Globus pallidus (tissue), 1 donor: Measurements from ENCODE around the gene EVX1.

Experiments used
- DNase-seq: peaks from one replicate; pipeline ENCODE4 v3.0.0-alpha.2; 2015; ENCODE audit warnings: low spot score

EVX1 gene

DNA sequence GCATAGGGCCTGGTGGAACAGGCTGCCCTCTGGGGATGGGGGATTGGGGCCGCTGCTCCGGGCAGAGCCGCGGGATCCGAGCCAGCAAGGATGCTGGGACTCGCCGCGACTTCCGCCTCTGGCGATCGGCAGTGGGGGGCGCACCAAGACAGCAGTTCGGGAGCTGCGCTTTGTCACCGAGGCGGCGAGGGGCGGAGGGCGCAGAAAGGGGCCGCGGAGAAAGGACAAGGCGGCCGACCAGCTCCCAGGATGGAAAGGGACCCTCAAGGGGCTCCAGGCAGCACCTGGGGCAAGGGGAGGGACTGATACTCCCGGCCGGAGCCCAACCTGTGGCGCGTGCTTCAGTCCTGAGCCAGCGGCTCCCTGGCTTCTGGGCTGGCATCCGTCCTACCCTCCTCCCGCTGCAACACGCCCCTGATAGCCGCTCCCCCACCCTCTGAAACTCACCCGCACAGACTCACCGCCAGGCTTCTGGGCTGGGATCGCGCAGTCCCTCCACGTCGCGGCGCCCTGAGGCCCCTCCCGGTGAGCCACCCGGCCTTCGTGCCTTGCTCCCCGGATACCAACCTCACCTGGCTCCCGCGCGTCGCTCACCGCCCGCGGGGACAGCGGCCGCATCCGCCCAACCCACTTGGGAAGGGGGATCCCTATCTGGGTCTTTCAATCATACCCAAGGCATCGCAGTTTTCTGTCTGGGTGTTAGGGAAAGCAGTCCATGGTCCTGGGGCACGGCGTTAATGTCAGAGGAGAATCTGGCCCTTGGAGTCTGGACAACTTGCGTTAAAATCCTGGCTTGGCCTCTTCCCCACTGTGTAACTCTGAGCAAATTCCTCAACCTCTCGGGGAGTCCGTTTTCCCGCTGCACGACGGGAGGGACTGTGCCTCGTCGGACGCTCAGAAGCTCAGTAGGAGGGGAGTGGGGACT, 7.0 kb upstream of the EVX1 start:
- no peak for DNase-seq

DNA sequence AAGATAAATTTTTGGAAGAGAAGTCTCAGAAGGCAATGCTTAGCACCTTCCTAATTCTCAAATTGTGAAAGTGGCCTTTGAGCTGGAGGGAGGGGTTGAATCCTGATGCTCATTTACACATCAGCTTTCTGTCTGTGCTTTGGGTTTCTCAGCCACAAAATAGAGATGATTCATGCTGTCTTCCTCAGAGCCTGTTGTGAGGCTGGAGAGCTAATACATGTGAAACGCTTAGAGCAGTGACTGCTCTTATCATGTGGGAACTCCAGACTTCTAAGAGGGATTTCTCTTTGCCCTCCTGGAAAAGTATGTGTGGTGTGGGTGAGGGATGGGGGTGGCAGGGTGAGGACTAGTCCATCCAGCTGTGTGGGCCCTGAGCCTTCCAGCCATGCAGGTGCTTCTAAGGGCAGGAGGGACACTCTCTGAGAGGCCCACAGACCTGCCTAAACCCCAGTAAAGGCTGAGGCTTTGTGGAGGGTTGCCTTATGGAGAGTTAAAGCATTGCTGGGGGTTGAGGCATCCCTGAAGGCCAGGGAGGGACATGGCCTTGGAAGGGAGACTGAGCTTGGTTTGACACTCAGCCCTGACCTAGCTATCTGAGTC, 4.8 kb upstream of the EVX1 start:
- no peak for DNase-seq

DNA sequence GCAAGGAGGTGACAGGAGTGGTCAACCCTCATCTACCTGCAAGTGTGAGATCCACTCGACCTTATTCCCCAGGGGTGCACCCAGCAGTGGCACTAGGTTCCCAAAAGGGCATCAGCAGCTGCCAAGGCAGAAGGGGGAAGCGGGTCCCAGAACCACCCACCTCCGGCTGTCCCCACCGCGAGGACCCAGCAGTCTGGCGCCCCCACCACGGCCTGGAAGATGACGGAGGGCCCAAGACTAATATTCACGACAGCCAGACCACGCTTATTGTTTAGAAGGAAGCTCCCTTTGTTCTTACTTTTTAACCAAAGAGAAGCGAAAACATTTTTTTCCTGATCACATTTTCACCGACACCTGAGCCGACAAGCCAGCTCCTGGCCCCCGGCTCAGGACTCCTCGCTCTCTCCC, 3.6 kb upstream of the EVX1 start:
- DNase-seq = no peak

DNA sequence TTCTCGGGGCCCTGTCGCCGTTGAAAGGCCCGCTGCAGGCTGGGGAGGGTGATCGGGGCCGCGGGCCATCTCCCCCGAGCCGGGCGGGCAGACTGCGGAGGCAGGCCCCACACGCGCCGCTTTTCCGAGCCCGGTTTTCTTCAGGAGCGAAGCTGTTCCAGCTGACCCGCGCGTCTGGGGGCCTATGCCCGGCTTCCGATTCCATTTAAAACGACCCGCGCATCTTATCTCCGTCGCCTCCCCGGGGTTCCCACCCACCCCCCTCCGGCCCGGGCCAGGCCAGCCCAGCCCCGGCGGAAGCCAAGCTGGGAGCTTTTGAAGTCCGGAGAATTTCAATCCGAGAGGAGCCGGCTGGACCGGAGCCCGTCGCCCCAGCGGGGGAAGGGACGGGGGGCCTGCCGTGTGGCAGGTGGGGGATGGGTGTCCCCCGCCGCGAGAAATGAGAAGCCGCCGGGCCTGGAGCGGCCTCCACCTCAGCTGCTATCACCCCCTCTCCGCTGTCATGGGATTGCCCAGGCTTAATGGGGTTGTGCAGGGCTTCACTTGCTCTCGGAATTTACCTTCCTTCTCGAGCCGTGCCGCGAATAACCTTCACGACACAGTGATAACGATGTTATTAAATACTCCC, 3.1 kb upstream of the EVX1 start:
- no peak for DNase-seq

DNA sequence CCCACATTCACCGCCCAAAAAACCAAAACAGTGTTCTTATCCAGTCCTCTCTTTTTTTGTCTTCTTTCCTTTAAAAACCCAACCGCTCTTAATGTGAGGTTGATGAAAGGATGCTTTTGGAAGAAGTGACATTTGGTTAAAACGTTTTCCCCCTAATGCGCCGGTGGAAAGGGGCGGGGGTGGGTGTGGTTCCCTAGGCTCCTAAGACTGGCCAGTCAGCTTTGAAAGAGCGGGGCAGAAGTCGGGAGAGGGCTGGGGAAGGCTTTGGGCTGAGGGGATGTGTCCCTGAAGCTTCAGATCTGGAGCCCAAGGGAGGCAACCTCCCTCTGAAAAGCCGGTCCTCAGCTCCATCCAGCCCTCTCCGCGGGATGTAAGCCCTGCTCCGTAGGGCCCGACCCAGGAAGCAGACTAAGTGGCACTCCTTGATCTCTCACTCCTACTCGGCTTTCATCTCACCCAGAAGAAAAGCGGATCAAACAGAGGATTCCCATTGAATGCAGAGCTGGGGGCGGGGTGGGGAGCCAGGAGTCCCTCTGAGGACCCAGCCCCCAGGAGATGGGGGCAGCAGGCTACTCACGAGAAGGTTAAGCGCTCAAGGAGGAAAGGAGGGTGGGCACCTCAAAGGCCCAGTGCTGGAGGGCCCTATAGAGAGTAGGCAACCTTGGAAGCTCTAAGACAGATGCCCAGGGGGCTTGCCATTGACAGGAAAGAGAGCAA, 2.4 kb upstream of the EVX1 start:
- no peak for DNase-seq

DNA sequence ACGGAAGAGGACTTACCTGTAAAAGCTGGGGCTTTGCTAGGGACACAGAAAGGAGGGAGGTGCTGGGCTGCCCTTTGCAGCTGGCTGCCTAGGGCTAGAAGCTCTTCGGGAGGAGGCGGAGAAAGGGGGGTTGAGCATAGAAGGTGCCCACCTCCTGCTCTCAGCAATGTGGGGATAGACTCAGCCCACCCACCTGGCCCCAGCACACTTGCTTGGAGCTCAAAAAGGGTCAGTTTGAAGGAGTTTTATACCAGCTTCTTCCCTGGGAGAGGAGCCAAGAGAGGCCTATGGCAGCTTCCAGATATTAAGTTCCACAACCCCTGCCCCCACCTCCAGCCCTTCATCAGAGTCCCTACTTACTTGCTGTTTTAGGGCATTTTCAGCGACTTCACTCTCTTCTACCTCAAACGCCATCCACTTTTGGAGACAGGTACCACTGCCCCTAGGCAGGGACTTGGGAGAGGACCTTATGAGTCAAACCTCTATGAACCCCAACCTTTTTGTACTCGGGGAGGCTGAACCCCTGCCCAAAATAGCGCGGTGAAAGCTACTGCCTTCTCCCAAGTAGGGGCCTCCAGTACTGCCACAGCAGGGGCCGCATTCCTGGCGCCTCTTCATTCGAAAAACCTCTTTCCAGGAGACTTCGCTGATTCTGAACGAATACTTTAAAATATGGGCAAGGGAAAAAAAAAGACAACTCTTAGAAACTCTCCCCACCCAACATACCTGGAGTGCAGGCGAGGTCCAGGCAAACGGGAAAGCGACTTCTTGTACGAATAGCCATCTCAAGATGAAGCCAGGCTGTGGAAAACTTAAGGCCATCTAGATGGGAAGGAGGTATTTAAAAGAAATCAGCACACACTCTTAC, 1.2 kb upstream of the EVX1 start:
- no peak for DNase-seq

DNA sequence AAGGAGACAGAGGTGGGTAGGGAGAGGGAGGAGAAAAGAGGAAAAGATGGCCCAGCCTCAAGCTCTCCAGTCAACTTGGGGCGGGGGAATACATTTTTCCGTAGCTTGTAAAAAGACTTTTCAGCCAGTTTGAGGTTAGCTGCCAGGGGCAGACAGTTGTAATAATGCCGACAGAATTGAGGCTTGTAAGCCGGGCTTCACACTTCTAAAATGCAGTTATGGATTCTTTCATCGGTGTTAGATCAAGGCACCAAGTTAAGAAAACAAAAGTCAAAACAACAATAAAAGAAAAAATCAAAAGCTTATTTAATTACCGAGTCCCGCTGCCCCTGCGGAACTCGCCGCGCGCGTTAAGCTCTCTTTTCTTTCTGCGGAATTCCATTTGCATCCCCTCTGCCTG, 448 bp upstream of the EVX1 start:
- DNase-seq = no peak

DNA sequence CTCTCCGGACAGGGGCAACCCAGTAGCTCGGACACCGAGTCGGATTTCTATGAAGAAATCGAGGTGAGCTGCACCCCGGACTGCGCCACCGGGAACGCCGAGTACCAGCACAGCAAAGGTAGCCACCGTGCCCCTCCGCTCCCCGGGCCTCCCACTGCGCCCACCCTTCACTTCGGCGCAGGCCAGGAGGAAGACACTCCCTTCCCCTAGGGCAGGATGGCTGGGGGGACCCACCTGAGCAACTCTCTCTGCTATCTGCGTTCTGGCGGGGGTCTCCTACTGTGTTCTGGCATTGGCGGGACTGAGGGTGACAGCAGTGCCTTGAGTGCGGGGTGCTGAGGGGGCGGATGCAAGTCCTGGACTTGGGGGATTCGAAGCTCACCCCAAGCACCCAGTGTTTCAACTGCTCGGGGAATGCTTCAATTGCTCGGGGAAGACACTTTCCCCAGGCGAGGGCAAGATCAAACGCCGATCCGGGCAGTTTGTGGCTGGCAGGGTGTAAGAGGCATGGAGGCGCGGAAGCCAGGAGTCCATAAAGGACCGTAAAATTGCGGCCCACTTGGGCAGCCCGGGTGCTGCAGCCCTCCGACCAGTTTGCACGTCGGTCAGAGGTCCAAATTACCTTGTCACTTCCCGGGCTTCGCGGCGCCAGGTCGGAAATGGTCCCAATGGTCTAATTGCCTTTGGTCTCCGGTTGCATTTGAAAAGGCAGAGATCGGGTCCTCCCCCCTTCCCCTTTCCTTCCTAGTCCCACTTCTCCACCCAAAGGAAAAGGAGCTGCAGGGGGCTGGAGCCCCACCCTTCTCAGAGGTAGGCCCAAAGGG, 950 bp downstream of the EVX1 start:
- DNase-seq = no peak

DNA sequence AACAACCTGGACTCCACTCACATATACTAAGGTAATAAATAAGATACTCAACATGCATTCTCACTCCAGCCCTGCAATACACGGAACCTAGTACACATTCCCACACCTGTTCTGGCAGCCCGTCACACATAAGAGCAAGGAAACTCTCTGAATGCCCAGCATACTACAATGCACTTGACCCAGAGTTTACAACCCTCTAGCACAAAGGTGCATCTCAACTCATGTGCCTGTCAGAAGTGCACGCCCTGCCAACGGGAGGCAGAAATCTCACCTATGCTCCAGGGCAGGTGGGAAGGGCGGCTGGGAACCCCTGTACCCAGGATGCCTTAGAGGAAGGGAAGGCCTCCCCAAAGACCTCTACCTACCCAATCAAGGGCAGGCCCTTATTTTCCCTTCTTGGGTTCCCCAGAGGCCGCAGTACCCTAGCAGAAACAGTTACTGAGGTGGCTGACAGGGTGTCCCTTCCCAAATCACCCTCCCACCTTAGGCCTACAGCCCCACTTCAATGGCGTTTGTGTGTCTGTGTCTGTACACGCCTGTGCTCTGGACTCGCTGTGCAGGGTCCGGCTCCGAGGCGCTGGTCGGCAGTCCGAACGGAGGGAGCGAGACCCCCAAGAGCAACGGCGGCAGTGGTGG, 2.0 kb downstream of the EVX1 start:
- no peak for DNase-seq

DNA sequence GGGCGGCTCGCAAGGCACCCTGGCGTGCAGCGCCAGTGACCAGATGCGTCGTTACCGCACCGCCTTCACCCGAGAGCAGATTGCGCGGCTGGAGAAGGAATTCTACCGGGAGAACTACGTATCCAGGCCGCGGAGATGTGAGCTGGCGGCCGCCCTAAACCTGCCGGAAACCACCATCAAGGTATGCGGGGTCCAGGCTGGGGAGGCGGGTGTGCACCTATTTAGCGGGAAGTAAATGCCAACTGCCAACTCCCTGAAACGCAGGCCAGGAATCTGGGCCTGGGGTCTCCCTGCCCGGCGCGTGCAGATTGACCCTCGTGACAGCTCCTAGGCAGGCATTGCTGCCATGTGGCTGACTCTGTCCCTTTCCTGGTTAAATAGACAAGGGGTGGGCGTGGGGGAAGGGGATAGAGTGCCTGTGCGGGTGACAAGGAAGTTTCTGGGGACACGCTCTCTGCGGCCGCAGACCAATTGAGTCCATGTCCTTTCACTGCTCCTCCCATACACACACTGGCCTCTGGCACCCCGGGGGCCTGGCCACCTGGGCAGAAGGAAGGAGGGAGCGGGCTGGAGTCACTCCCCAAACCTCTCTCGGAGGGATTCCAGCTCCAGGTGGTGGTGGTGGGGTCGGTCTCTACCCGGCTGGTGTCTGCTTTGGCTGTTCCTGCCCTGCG, 2.7 kb downstream of the EVX1 start:
- DNase-seq = no peak

DNA sequence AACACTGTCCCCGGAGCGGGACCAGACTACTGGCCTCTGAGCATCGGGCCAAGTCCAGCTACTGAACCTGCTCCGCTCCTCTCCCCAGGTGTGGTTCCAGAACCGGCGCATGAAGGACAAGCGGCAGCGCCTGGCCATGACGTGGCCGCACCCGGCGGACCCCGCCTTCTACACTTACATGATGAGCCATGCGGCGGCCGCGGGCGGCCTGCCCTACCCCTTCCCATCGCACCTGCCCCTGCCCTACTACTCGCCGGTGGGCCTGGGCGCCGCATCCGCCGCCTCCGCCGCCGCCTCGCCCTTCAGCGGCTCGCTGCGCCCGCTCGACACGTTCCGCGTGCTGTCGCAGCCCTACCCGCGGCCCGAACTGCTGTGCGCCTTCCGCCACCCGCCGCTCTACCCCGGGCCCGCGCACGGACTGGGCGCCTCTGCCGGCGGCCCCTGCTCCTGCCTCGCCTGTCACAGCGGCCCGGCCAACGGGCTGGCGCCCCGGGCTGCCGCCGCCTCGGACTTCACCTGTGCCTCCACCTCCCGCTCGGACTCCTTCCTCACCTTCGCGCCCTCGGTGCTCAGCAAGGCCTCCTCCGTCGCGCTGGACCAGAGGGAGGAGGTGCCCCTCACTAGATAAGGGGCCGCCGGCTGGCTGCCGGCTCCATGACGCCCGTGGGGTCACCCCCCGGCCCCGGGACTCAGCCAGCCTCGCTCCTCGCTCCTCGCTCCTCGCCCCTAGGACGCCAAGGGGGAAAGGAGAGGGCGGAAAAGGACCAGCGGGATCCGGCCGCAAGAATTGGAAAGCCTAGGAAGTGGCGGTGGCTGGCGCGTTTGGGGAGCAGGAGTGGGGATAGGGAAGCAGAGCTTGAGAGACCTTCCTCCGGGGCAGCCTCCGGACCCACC, 3.4 kb downstream of the EVX1 start:
- DNase-seq = no peak

DNA sequence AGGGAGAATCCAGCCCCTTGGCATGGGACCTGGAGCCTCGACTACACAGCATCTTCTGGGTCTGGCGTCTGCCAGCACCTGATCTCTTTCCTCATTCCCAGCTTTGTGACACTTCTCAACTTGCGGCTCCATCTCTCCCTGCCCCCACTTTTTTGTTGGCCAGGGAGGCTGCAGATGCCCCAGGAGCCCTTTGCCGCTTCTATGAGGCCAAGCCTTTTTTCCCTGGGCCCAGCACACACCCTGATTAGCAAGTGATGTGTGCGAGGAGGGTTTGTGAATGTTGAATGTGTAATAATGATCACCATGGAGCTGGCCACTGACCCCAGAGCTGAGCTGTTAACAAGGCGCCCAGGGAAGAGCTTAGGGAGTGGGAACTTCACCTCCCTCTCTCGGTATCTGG, 4.4 kb downstream of the EVX1 start:
- DNase-seq = no peak

DNA sequence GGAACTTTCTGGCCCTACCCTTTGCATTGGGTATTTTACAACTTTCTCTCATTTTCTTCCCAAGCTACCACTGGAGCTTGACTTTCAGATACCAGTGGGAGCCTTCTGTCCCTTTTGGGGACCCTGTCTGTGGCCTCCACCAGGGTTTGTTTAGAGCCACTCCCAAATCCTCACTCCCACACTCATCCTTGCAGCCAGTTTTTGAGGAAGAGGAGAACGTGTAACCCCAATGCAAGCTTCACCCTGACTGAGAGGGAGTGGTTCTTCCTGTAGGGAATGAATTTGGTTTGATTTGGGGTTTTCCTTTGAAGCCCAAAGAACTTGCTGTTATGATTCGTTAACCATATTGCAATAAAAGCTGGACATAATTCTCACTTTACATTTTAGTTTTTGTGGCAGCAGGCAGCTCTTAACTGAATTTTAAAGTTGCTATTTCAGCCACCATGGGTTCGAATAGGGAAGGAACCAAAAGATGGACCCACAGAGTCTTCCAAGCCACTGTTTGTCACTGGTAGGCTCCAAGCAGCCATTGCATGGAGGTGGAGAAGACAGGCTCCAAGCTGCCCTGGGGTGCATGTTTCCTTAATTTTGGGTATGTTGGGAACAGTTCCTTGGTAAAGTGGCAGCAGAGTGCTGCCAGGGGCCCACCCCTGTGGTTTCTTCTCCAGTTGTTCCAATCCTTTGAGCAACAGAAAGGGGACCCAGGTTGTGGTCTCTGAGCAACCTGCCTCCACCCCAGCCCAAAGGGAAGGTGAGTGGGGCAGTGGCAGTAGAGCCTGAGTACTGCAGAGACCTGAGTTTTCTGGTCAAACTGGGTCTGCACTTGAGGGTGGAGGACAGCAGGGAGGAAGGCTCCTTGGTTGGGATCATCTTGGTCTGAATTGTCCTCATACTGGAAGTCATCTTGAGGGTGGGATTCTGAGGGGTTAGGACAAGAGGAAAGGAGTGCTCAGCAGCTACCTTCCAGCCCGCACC, 5.1 kb downstream of the EVX1 start:
- no peak for DNase-seq

DNA sequence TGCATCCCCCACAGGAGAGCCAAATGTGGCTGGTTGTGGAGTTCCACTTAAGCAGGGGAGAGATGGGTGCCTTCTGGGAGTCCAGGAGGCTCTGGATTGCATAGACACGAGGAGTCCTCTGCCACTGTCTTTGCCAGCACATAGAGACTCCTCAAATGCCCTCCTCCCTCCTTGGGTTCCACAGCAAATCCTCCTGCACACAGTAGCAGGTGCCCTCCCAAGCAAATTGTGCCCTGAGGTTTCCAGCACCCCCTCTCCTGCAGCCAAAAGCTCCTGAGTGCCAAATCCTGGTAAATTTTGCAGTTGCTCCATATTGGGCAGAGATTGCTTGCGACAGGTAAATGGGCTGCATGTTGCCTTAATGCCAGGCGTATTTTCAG, 5.8 kb downstream of the EVX1 start:
- no peak for DNase-seq

DNA sequence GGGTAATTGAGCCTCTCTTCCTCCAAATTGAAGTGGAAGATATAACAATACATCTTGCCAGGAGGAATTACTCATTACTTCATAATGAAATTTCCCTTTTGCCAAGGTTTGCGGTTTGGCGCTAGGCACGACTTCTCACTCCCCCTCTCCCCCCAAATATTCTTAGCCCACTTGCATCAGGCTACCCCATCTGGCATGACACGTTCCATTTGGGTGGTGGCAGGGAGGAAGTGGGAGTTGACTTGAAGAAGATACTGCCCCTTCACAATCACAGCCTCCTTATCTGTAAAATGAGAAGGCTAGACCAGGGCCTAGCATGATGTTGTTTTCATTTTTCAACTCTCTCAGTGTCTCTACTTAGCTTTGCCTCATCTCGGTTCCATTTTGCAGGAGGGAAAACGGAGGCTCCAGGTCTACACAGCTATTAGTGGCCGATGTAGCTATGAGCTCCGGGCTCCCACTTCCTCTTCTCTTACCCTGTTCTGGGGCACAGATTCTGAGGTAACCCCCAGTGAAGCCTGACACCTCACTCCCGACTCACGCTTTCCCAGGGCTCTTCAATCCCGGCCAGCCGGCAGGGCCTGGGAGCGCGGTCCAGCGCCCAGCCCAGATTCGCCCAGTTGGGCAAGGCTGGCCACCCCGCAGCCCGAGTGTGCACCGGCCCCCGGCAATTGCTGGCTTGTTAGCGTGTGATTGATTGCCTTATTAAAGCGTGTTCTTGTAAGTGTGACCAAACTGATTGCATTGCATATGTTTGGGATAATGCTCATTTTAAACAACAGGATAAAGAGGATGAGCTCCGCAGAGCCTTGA, 6.5 kb downstream of the EVX1 start:
- no peak for DNase-seq

DNA sequence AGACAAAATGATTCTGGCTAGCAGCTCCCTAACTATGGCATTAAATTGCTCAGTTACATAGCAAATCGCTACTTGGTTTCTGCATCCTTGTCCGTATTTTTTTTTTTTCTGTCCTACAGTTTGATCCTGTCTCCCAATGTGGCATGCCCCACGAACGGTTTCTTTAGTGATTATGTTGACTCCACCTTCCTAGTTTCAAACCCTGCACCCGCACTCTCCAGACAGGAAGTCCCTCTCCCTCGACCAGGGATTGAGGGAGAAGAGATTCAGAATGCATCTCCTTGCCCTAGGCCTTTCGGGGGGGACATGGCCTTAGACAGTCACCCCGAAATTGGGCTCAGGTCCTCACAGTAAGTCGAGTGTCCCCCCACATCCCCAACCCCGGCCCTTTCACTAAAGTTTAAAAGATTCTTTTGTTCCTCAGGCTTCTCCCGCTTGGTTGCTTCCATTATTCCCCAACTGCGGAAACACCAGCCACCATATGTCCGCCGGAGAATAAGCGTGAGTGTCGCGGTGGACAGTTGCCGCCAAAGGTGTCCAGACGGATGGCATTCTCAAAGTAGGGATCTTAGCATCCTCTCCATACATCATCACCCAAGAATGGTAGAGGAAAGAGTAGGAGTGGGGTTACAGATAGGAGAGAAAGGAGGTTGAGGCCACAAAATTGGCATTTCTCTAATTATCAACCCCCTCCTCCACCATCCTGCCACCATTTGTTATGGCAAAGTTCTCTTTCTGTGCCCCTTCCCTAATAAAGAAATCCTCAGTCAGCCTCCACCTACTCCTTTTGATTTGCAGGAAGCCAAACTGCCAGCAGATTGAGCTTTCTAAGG, 7.3 kb downstream of the EVX1 start:
- DNase-seq = no peak
